Choroid plexus epithelial cell (primary cell): Measurements from ENCODE around the gene PAWR.

Experiments used
- DNase-seq: peaks from one replicate; pipeline ENCODE4 v3.0.0-alpha.2; 2010; ENCODE audit warnings: low read depth
- H3K4me3 ChIP-seq: 2 replicates; pipeline ENCODE4 v1.5.1; 2011; ENCODE audit warnings: low read depth, mild to moderate bottlenecking, control low read depth, low read length, moderate library complexity
- CTCF ChIP-seq: conservative IDR thresholded peaks from 2 replicates; pipeline ENCODE4 v1.5.1; 2011; ENCODE audit warnings: low read depth, mild to moderate bottlenecking, control low read depth, inconsistent platforms, low read length, moderate library complexity

The PAWR gene

GRCh38 chr12:79537675-79538074 lies 153.1 kb downstream of the PAWR start:
- no peak overlapping the region for H3K4me3 ChIP-seq
- TF ChIP-seq CTCF: no peak
- DNase-seq: no peak

DNA sequence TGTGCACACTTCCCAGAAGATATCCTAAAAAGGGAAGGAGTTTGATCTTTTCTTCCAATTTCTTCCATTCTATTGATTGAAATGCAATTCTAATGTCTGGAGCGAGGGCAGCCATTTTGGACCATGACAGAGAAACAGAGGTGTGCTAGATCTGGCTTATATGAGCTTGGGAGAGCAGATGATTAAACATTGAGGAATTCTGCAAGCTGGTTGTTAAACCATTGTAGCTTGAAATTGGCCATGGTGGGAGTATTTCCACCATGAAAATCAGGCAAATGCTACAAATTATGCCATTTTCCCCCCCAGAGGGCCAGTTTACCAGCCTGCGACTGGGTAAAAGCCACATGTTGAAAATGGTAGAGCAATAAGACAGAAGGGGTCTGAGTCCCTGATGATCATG lies 155.0 kb downstream of the PAWR start:
- no peak overlapping the region for H3K4me3 ChIP-seq
- DNase-seq: no peak
- TF ChIP-seq CTCF: no peak
